ENCODE results near the gene NTN4.

NTN4 gene

DNA sequence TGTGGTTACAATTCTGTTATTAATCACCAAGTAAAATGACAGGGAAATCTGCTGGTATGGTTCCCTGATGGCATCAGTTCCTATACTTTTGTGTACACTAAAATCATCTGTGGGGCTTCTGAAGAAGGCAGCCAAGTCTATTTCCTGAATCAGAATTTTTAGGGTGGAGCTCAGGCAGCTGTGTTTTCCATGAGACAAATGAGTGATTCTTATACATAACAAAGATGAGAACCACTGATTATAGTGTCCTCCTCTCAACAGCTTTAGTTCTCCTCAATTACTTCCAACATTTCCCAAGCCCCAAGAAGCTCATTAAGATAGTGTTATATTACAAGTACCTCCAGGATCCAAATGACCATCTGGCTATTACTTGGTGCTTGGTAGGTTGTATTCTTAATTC, 174.8 kb downstream of the NTN4 start:
- TF ChIP-seq, protein P1, sequence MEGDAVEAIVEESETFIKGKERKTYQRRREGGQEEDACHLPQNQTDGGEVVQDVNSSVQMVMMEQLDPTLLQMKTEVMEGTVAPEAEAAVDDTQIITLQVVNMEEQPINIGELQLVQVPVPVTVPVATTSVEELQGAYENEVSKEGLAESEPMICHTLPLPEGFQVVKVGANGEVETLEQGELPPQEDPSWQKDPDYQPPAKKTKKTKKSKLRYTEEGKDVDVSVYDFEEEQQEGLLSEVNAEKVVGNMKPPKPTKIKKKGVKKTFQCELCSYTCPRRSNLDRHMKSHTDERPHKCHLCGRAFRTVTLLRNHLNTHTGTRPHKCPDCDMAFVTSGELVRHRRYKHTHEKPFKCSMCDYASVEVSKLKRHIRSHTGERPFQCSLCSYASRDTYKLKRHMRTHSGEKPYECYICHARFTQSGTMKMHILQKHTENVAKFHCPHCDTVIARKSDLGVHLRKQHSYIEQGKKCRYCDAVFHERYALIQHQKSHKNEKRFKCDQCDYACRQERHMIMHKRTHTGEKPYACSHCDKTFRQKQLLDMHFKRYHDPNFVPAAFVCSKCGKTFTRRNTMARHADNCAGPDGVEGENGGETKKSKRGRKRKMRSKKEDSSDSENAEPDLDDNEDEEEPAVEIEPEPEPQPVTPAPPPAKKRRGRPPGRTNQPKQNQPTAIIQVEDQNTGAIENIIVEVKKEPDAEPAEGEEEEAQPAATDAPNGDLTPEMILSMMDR (IDR thresholded peaks at IDR 0.05; ENCODE audit: insufficient read depth, low read depth, low read length, missing control alignments), result no peak
- no peak for DNase-seq (ENCODE audit: low read depth)
- H3K4me3 ChIP-seq (ENCODE audit: low read length), result no peak overlapping the region

DNA sequence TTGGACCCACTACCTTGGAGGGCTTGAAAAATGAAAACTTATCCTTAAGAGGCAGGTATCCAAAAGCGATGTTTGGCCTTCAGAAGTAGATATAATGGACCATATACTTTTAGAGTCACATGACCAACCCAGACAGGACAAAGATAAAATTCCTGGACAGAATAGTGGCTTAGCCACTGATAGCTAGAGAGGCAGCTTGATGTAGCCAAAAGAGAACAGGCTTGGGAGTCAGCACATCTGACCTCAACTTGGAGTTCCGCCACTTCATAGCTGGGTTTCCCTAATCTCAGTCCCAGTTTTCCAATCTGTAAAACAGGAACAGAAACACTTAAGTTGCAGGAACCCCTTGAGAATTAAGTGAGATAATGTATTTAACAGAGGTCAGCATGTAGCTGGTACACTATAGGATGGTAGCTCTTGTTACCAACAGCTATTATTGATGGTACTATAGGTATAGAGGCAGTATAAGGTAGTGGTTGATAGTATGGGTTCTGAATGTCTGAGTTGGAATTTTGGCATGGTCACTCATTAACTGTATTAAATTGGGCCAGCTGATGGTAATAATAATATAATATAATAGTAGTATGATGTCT, 176.1 kb downstream of the NTN4 start:
- TF ChIP-seq, protein P1 (IDR thresholded peaks at IDR 0.05; ENCODE audit: insufficient read depth, low read depth, low read length, missing control alignments), result no peak
- DNase-seq (ENCODE audit: low read depth), result no peak
- H3K4me3 ChIP-seq (ENCODE audit: low read length), result no peak overlapping the region

DNA sequence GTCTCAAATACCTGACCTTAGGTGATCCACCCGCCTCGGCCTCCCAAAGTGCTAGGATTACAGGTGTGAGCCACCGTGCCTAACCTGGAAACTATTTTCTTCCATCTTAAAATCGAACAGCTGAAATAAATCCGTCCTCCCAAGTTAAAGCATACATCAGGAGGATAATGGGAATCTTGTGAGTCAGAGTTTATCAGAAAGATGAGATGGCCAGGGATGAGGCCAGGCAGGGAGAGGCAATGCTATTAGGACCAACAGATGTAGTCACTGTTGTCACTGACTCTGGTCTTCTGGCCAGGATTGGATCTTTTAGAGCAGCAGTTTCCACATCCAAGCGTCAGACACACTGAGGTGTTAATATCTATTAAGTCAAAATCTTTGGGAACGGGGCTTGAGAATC, 177.5 kb downstream of the NTN4 start:
- no peak overlapping the region for H3K4me3 ChIP-seq (ENCODE audit: low read length)
- TF ChIP-seq, protein P1 (IDR thresholded peaks at IDR 0.05; ENCODE audit: insufficient read depth, low read depth, low read length, missing control alignments), result no peak
- no peak for DNase-seq (ENCODE audit: low read depth)

DNA sequence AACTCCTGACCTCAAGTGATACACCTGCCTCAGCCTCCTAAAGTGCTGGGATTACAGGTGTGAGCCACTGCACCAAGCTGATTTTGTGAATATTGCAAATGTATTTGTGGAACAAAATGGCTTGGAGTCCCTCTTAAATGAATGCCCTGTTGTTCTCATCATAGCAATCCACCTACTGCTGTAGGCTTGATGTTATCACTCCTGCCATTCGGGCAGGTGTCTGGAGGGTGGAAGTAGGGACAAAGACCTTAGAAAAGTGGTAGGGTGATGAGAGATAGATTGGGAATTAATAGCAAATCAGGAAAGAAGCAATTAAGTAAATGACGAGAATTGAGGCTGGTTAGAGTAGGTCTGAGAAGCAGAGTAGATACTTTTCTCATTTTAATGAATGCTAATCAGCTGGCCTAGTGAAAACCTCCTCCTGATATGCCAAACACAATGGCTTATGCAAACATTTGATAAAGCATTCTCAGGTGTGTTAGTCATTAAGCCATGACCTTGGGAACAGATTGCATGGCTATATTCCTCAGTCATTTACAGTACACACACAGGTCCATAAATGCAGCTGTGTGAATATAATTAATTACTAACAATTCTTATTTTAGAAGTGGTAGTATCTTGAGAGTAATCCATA, 178.8 kb downstream of the NTN4 start:
- no peak overlapping the region for H3K4me3 ChIP-seq (ENCODE audit: low read length)
- DNase-seq (ENCODE audit: low read depth), result peak; percentile 66
- TF ChIP-seq, protein P1 (IDR thresholded peaks at IDR 0.05; ENCODE audit: insufficient read depth, low read depth, low read length, missing control alignments), result no peak

DNA sequence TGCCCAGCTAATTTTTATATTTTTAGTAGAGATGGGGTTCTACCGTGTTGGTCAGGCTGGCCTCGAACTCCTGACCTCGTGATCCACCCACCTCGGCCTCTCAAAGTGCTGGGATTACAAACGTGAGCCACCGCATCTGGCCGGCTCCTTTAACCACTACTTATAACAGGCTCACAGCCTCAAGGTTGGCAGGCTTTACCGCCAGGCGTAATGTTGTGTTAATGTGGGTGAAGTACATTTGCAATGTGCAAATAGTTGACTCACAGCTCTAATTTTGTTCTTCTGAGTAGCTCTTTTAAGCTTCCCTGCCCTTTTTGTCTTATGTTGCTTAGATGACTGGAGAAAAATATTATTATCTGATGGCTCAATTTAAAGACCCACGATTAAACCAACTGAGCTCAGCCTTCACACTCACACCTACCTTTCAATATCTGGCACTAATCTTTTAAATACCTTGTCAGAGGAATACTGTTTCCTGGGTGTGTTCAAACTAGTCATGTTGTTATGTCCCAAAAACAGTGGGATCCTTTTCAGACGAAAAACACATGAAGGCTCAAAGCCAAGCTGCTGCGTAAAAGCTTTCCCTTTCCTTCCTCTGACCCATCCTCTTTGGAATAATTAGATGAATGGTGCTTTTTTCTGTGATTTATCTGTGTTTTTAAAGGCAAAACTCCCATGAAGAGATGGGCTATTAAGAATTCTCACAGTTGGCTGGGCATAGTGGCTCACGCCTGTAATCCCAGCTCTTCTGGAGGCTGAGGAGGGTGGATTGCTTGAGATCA, 182.1 kb downstream of the NTN4 start:
- peak; percentile 89 for DNase-seq (ENCODE audit: low read depth)
- TF ChIP-seq, protein P1 (IDR thresholded peaks at IDR 0.05; ENCODE audit: insufficient read depth, low read depth, low read length, missing control alignments), result peak; percentile 23
- H3K4me3 ChIP-seq (ENCODE audit: low read length), result no peak overlapping the region

Measured in epithelial cell of esophagus (primary cell).